Lower lobe of right lung (tissue), 2 donors: ENCODE results near the gene RPS6KA1. TPM values are rescaled to one million over a fixed set of nuclear protein-coding genes. Genes with fewer than 3 reads are reported as not detected.

Experiments used
- ATAC-seq, 2 donors: fragments of 200-7000 bp; cut with Tn5 transposase; one replicate each; pipeline ENCODE4 v1.9.1; 2020 to 2022; ENCODE audit warnings: mild to moderate bottlenecking in 2 of 2, moderate library complexity in 2 of 2
- DNase-seq: peaks from one replicate; pipeline ENCODE4 v3.0.0-alpha.2; 2020
- H3K27ac ChIP-seq: fragments of 200-600 bp; one replicate; pipeline ENCODE4 v1.8.0; 2022
- H3K27me3 ChIP-seq: fragments of 200-600 bp; one replicate; pipeline ENCODE4 v1.8.0; 2022; ENCODE audit warnings: low read depth
- H3K36me3 ChIP-seq: fragments of 200-600 bp; one replicate; pipeline ENCODE4 v1.8.0; 2022; ENCODE audit warnings: mild to moderate bottlenecking
- H3K4me1 ChIP-seq: fragments of 200-600 bp; one replicate; pipeline ENCODE4 v1.8.0; 2022
- H3K4me3 ChIP-seq: fragments of 200-600 bp; one replicate; pipeline ENCODE4 v1.8.0; 2022; ENCODE audit warnings: mild to moderate bottlenecking
- H3K9me3 ChIP-seq: fragments of 200-600 bp; one replicate; pipeline ENCODE4 v1.8.0; 2022
- CTCF ChIP-seq: fragments of 200-600 bp; IDR thresholded peaks from one replicate; pipeline ENCODE4 v1.8.0; 2022; ENCODE audit warnings: antibody characterized with exemption, mild to moderate bottlenecking
- intact Hi-C: fragments of 100-400 bp; cut with DNase I; formaldehyde crosslinking; loops from one replicate; pipeline ENCODE4 v1.11.0; 2022
- total RNA-seq: library from RNA; stranded (reverse); fragmentation: NEBNext Ultra II Directional; extraction: Animal tissue kit (Norgen Biotek cat#: 25700); gene quantifications from one replicate; pipeline ENCODE4 v1.2.1, GENCODE V29; 2021
- donor health status: DM: no; HTN: yes; CAD: no; lungs with severe emphysema.

RPS6KA1 gene
- total RNA-seq, 1 donor from 2014 or later = 140 TPM

DNA sequence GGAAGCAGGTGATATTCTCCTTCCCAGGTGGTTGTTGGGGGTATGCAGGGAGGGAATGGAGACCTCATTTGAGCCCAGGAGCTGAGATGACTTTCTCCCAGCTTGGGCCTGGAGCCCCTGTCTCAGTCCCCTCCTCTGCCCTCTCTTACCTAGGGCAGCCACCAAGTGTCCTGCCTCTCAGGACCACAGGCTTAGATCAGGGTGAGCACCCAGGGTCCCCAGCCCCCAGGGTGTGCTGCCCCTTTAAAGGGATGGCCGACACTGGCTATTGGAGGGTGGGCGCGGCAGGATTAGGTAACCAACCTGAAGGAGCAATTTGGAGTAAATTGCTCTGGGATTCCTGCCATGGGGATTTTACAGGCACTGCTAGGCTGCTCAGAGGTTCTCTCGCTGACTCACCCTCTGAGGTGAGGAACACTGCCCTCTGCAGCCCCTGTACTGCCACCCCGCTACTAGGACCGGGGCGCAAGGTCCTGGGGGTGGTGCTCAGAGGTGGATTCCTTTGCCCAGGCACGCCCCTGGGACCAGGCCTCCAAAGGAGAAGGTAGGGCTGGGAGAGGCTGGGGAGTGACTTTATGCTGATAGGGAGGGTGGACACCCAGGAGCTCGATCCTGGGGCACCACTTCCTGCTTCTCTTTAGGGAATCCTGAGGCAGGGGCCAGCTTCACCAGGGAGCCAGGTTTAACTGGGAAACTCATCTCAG, 1.5 kb downstream of the RPS6KA1 start:
- Histone ChIP-seq H3K27ac (peak overlapping the region; percentile 84), H3K4me1 (peaks cover 67% of the 10 kb centered on the region), H3K27me3 (no peaks in the 10 kb centered on the region), H3K4me3 (peak overlapping the region; percentile 77), H3K36me3 (no peaks in the 10 kb centered on the region), H3K9me3 (no peaks in the 10 kb centered on the region)
- ATAC-seq = peak; percentile 90 to 91
- TF ChIP-seq CTCF = peak; percentile 44
- peak; percentile 87 for DNase-seq
- intact Hi-C loops = no loop called here

DNA sequence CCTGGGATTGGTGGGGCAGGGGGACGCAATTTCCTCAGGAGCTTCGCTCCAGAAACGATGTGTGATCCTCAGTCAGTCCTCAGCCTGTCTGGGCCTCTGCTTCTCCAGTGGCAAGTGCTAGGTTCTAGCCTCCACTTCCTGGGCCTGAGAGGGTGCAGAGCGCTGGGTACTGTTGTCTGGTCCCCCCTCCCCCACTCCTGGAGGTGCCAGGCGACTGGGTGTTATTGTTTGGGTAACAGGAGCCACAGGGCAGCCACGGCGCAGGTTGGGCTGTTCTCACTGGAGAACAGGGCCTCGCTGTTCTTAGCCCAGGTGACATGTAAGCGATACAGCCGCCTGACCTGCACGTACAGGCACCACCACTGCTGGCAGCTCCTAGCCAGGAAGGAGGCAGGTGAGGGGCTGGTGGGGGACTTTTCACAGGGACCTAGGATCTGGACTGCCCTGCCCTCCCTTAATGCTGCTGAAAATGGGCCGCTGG, 2.1 kb downstream of the RPS6KA1 start:
- DNase-seq = peak; percentile 82
- H3K27me3 ChIP-seq = no peaks in the 10 kb centered on the region
- intact Hi-C loops = no loop called here
- no peaks in the 10 kb centered on the region for H3K9me3 ChIP-seq
- peaks cover 67% of the 10 kb centered on the region for H3K4me1 ChIP-seq
- H3K36me3 ChIP-seq = no peaks in the 10 kb centered on the region
- ATAC-seq = peak; percentile 50 to 69
- TF ChIP-seq CTCF = no peak
- peak overlapping the region; percentile 77 for H3K4me3 ChIP-seq
- peak overlapping the region; percentile 84 for H3K27ac ChIP-seq

DNA sequence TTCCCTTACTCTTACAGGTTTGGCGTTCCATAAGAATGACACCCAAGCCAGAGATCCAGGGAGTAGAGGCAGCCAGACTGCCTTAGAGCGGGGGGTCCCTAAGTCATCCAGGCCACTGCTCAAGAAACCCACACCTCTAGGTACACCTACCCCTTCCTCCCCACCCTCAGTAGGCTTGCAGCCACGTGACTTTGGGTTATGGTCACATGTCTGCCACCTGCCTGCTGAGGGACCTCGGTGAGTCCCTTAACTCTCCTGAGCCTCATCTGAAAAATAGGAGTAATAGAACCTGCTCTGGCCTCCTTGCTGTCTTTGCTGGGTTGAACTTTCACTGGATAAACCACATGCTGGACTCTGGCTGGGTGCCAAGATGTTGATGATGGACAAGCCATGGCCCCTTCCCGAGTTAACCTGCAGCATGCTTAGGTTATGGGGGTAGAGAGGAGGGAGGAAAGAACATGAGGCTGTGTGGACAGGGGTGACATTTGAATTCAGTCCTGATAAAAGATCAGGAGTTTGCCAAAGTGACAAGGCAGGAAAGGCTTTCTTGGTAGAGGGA, 4.5 kb downstream of the RPS6KA1 start:
- no peak for ATAC-seq
- TF ChIP-seq CTCF = no peak
- H3K4me3 ChIP-seq = no peak overlapping the region

DNA sequence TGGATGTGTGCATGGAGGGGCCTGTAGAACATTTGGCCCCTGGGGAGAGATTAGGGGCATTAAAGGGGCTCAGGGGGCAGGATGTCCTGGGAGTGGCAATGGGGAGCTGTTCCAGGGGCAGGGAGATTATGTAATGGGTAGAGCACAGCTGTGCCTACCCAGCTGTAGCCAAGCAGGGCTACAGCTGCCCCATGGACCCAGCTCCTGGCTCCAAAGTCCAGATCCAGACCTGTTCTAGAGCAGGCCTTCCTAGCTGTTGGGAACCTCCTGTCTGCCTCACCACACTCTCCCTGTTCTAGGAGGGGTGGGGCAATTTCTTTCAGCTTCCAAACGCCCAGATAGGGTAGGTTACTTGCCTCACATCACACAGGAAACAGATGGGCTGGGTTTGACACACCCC, 5.6 kb downstream of the RPS6KA1 start:
- H3K4me3 ChIP-seq = no peak overlapping the region
- no peaks in the 10 kb centered on the region for H3K27me3 ChIP-seq
- intact Hi-C loops = no loop called here
- no peak overlapping the region for H3K27ac ChIP-seq
- ATAC-seq = no peak
- no peaks in the 10 kb centered on the region for H3K9me3 ChIP-seq
- DNase-seq = no peak
- no peak for TF ChIP-seq CTCF
- peaks cover 74% of the 10 kb centered on the region for H3K4me1 ChIP-seq
- H3K36me3 ChIP-seq = peaks cover 12% of the 10 kb centered on the region

More for the DNA sequence above, 4.5 kb downstream of the RPS6KA1 start:
- H3K4me1 ChIP-seq = peaks cover 66% of the 10 kb centered on the region
- DNase-seq = no peak
- peaks cover 12% of the 10 kb centered on the region for H3K36me3 ChIP-seq
- no peaks in the 10 kb centered on the region for H3K9me3 ChIP-seq
- intact Hi-C loops = no loop called here
- H3K27me3 ChIP-seq = no peaks in the 10 kb centered on the region
- no peak overlapping the region for H3K27ac ChIP-seq

GRCh38 chr1:26536081-26536480, 6.5 kb downstream of the RPS6KA1 start:
- no peak for ATAC-seq
- DNase-seq = no peak
- Histone ChIP-seq H3K9me3 (no peaks in the 10 kb centered on the region), H3K4me1 (peaks cover 74% of the 10 kb centered on the region), H3K27ac (no peak overlapping the region), H3K27me3 (no peaks in the 10 kb centered on the region), H3K4me3 (no peak overlapping the region), H3K36me3 (peaks cover 12% of the 10 kb centered on the region)
- intact Hi-C loops = no loop called here
- TF ChIP-seq CTCF = no peak
